ENCODE results near the gene SLC6A11. TPM values are rescaled to one million over a fixed set of nuclear protein-coding genes. Genes with fewer than 3 reads are reported as not detected.

The SLC6A11 gene
- total and polyA plus RNA-seq, 3 donors from 2014 or later = 2.0 to 6.9 (median 3.9) TPM

DNA sequence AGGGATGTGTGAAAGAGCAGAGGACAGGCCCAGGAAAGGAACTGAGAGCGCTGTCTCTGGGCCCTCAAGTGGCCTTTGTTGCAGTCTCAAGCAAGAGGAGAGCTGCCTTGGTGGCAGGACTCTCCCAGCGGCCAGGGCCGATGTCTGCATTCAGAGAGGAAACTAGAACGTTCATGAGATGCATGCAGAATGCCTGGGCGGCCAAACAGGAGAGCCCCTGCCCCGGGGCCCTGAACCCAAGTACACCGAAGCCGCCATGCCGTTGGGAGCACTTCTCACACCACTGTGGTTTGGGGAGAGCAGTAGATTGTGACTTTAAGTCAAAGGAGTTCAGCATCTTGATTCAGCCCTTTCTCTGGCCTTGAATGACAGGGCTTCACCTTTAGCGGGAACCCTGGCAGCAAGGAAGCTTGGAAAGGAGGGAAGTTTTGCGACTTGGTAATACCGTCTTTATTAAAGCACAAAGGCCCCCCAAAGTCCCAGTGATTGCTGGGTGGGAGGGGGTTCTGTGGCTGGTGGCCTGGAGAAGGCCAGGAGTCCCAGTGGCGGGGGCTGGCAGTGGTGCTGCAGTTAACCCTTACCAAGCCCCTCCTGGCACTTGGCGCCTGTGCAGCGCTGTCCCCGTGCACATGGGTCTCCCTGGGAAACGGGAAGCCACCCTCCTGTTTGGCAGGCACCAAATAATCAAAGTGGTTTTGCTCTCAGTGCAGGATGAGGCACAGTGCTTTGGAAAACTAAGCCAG is 36.2 kb downstream of the SLC6A11 start:
- TF ChIP-seq, protein P1, sequence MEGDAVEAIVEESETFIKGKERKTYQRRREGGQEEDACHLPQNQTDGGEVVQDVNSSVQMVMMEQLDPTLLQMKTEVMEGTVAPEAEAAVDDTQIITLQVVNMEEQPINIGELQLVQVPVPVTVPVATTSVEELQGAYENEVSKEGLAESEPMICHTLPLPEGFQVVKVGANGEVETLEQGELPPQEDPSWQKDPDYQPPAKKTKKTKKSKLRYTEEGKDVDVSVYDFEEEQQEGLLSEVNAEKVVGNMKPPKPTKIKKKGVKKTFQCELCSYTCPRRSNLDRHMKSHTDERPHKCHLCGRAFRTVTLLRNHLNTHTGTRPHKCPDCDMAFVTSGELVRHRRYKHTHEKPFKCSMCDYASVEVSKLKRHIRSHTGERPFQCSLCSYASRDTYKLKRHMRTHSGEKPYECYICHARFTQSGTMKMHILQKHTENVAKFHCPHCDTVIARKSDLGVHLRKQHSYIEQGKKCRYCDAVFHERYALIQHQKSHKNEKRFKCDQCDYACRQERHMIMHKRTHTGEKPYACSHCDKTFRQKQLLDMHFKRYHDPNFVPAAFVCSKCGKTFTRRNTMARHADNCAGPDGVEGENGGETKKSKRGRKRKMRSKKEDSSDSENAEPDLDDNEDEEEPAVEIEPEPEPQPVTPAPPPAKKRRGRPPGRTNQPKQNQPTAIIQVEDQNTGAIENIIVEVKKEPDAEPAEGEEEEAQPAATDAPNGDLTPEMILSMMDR (IDR thresholded peaks at IDR 0.05) = no peak
- no peak for TF ChIP-seq POLR2A (IDR thresholded peaks at IDR 0.05)
- H3K27me3 ChIP-seq = no peaks in the 10 kb centered on the region
- DNase-seq = no peak
- no peak overlapping the region for H3K4me3 ChIP-seq
- no peaks in the 10 kb centered on the region for H3K9me3 ChIP-seq
- H3K27ac ChIP-seq = no peak overlapping the region
- H3K36me3 ChIP-seq (ENCODE audit: low read depth, missing control alignments) = no peaks in the 10 kb centered on the region
- whole genome bisulfite sequencing, 2 donors = 84 to 86% methylated on average over 17 of the region's 17 CpGs
- H3K4me1 ChIP-seq = no peaks in the 10 kb centered on the region
- intact Hi-C loops (cut with DNase I; ENCODE audit: low total_unique reads) = no loop called here

DNA sequence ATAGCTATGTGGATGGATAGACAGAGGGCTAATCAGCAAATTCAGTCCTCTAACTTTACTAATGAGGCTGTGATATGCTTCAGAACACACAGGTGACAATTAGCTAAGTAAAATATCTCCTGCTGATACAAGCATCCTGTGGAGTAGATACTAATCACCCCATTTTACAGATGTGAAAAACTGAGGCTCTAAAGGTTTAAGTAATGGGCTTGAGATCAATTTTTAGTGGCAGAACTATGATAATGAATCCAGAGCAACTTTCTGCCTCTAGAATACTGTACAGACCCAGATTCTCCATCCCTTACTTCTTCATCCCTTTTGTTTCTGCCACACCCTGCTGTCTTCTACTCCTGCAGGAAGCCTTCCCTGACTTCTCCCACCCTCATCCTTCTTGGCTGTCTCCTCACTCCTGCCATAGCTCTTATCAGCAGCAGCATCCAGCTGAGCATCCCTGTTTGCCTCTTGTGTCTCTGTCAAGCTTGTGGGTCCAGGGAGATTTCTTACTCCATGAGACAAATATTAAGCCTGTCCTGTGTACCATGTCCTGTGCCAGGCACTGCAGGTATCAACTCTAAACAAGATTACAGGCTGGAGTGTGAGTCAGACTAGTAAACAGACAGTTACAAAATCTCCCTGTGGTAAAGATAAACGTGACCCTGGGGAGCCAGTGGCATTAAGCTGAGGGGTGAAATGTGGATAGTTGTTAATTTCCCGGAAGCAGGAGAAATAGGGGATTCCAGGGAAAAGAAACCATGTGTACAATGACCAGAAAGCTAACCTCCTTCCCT is 39.2 kb downstream of the SLC6A11 start:
- H3K27me3 ChIP-seq = no peaks in the 10 kb centered on the region
- TF ChIP-seq, protein P1 (IDR thresholded peaks at IDR 0.05) = no peak
- TF ChIP-seq POLR2A (IDR thresholded peaks at IDR 0.05) = no peak
- 63 to 84% methylated on average over 2 of the region's 2 CpGs for WGBS, 2 donors

DNA sequence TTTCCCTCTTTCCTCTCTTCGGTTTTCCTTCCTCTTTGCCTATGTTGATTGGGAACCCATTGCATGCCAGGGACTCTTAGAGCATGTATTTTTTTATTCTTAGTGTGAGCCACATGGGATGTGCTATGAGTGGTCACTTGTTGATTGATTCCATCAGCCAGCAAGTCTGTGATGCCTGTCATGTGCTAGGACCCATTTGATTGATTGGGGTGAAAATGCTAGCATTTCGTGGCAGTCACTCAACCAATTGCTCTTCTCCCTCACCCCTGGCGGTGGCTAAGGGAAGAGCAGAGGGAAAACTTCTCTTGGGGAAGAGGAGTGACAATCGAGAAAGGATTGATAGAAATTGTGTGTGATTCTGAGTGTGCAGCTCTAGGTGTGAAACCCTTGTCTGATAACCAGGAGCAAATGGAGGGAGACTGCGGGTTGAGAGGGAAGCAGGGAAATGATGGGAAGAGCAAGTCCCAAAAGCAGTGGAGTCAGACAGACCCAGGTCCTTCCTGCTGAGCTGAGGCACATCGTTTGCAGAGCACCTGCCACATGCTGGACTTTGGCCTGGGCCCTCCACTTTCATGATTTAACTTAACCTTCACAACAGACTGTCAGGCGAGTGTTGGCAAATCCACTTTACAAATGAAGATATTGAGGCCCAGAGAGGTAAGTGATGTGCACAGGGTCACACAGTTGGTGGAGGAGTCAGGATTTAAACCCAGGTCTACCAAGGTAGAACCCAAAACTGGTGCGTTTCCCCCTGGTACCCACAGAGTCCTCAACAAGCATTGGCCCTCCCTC is 40.0 kb downstream of the SLC6A11 start:
- TF ChIP-seq, protein P1 (IDR thresholded peaks at IDR 0.05) = peak in 1 of 3 experiments; percentile 22
- TF ChIP-seq POLR2A (IDR thresholded peaks at IDR 0.05) = no peak

More for the DNA sequence above, 39.2 kb downstream of the SLC6A11 start:
- H3K36me3 ChIP-seq (ENCODE audit: low read depth, missing control alignments) = no peaks in the 10 kb centered on the region
- no peak for DNase-seq
- no peak overlapping the region for H3K27ac ChIP-seq
- no peaks in the 10 kb centered on the region for H3K9me3 ChIP-seq
- H3K4me3 ChIP-seq = no peak overlapping the region
- H3K4me1 ChIP-seq = no peaks in the 10 kb centered on the region
- intact Hi-C loops (cut with DNase I; ENCODE audit: low total_unique reads) = no loop called here

DNA sequence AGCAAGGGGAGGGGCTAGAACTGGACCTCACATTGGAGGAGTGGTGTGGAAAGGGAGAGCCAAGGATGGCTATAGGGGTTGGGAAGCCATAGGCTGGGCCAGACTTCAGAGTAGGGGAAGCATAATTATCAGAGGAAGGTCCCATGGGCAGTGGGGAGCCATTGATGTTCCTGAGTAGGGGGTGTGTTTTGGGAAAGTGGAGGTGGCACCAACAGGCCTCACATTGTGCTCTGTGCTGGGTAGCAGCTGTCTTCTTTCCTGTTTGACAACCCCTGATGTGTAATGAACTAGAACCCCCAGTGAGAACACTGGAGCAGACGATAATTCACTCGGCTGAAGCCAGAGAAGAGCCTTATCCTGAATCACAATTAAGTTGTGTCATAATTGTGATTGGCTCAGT is 41.2 kb downstream of the SLC6A11 start:
- Histone ChIP-seq H3K4me1 (no peaks in the 10 kb centered on the region), H3K27me3 (no peaks in the 10 kb centered on the region), H3K27ac (no peak overlapping the region), H3K4me3 (no peak overlapping the region), H3K36me3 (ENCODE audit: low read depth, missing control alignments) (no peaks in the 10 kb centered on the region), H3K9me3 (no peaks in the 10 kb centered on the region)
- no peak for DNase-seq
- 75 to 86% methylated on average over 2 of the region's 2 CpGs for WGBS, 2 donors
- intact Hi-C loops (cut with DNase I; ENCODE audit: low total_unique reads) = no loop called here
- no peak for TF ChIP-seq POLR2A (IDR thresholded peaks at IDR 0.05)
- TF ChIP-seq, protein P1 (IDR thresholded peaks at IDR 0.05) = no peak

More for the DNA sequence above, 40.0 kb downstream of the SLC6A11 start:
- intact Hi-C loops (cut with DNase I; ENCODE audit: low total_unique reads) = no loop called here
- H3K4me1 ChIP-seq = no peaks in the 10 kb centered on the region
- DNase-seq = no peak
- no peak overlapping the region for H3K4me3 ChIP-seq
- 75 to 80% methylated on average over 8 of the region's 8 CpGs for WGBS, 2 donors
- no peaks in the 10 kb centered on the region for H3K9me3 ChIP-seq
- H3K27ac ChIP-seq = no peak overlapping the region
- no peaks in the 10 kb centered on the region for H3K27me3 ChIP-seq
- no peaks in the 10 kb centered on the region for H3K36me3 ChIP-seq (ENCODE audit: low read depth, missing control alignments)
